Brain microvascular endothelial cell (primary cell): ENCODE data around the gene GNAO1.
"Not testable (repeated sequence)": the region's sequence is repeated elsewhere in the genome, so short reads cannot be mapped to it uniquely, and the experiment has no call there.

Source experiments
- DNase-seq: peaks from one replicate; pipeline ENCODE4 v3.0.0-alpha.2; 2020
- H3K27ac ChIP-seq: fragments of 250-450 bp; sonication (Bioruptor Pico); 2 replicates; pipeline ENCODE4 v1.5.1; 2020; ENCODE audit warnings: mild to moderate bottlenecking, moderate library complexity
- H3K27me3 ChIP-seq: fragments of 250-450 bp; sonication (Bioruptor Pico); replicated peaks from 2 replicates; pipeline ENCODE4 v1.5.1; 2020; ENCODE audit warnings: mild to moderate bottlenecking
- H3K36me3 ChIP-seq: fragments of 250-450 bp; sonication (Bioruptor Pico); replicated peaks from 2 replicates; pipeline ENCODE4 v1.5.1; 2020; ENCODE audit warnings: mild to moderate bottlenecking
- H3K4me3 ChIP-seq: 2 replicates; pipeline ENCODE4 v1.5.1; 2011; ENCODE audit warnings: low read depth, mild to moderate bottlenecking, control low read depth, low read length, moderate library complexity
- CTCF ChIP-seq: IDR thresholded peaks from 2 replicates; pipeline ENCODE4 v1.5.1; 2011; ENCODE audit warnings: low read depth, mild to moderate bottlenecking, moderate library complexity, low read length, control low read depth, inconsistent platforms; ENCODE audit errors: missing control alignments
- in situ Hi-C: cut with HindIII; loops from 2 replicates; pipeline ENCODE4 v1.10.0; 2017; ENCODE audit warnings: low sequenced_read_pairs, low pct_ligation_motif_present

GNAO1 gene

GRCh38 chr16:56370875-56371659, 179.8 kb downstream of the GNAO1 start:
- Histone ChIP-seq H3K4me3 (no peak overlapping the region), H3K27me3 (no peaks in the 10 kb centered on the region), H3K27ac (no peak overlapping the region), H3K36me3 (peaks cover 15% of the 10 kb centered on the region)
- in situ Hi-C loops, result no loop called here
- DNase-seq, result no peak
- no peak for TF ChIP-seq CTCF

GRCh38 chr16:56371660-56371937, 180.3 kb downstream of the GNAO1 start:
- in situ Hi-C loops, result no loop called here
- peaks cover 15% of the 10 kb centered on the region for H3K36me3 ChIP-seq

GRCh38 chr16:56372013-56372634, 180.8 kb downstream of the GNAO1 start:
- Histone ChIP-seq H3K27ac (no peak overlapping the region), H3K4me3 (no peak overlapping the region), H3K27me3 (no peaks in the 10 kb centered on the region), H3K36me3 (peaks cover 11% of the 10 kb centered on the region)
- no peak for TF ChIP-seq CTCF
- in situ Hi-C loops, result no loop called here
- no peak for DNase-seq

More at GRCh38 chr16:56371660-56371937, 180.3 kb downstream of the GNAO1 start:
- Histone ChIP-seq H3K27ac (no peak overlapping the region), H3K4me3 (no peak overlapping the region), H3K27me3 (no peaks in the 10 kb centered on the region)
- DNase-seq, result no peak
- TF ChIP-seq CTCF, result no peak

GRCh38 chr16:56373003-56373402, 181.7 kb downstream of the GNAO1 start:
- no peak overlapping the region for H3K27ac ChIP-seq
- H3K36me3 ChIP-seq, result peaks cover 8% of the 10 kb centered on the region
- no peaks in the 10 kb centered on the region for H3K27me3 ChIP-seq
- no peak overlapping the region for H3K4me3 ChIP-seq
- no peak for DNase-seq
- in situ Hi-C loops, result no loop called here
- TF ChIP-seq CTCF, result no peak

- peaks cover 17% of the 10 kb centered on the region for H3K36me3 ChIP-seq
- H3K27me3 ChIP-seq, DNase-seq, in situ Hi-C loops, H3K27ac ChIP-seq, H3K4me3 ChIP-seq: not testable (repeated sequence)
Measured at GRCh38 chr16:56375792-56376191, 184.5 kb downstream of the GNAO1 start.

- H3K4me3 ChIP-seq, DNase-seq, H3K27ac ChIP-seq, H3K27me3 ChIP-seq, in situ Hi-C loops: not testable (repeated sequence)
- H3K36me3 ChIP-seq, result peaks cover 36% of the 10 kb centered on the region
Measured at GRCh38 chr16:56379044-56379443, 187.8 kb downstream of the GNAO1 start.

- DNase-seq, result not testable (repeated sequence)
Measured at GRCh38 chr16:56380778-56381485, 189.6 kb downstream of the GNAO1 start.

More at GRCh38 chr16:56380778-56381485, 189.6 kb downstream of the GNAO1 start:
- in situ Hi-C loops, H3K27ac ChIP-seq, H3K4me3 ChIP-seq, H3K27me3 ChIP-seq: not testable (repeated sequence)
- peaks cover 46% of the 10 kb centered on the region for H3K36me3 ChIP-seq
